ENCODE measurements around the gene TENM4. TPM values are rescaled to one million over a fixed set of nuclear protein-coding genes. Genes with fewer than 3 reads are reported as not detected.
A peak's percentile ranks its signal among the peaks of the same experiment; 100 is the strongest.

The TENM4 gene
- total and polyA plus RNA-seq, 4 donors, result 24.8 to 70.5 (median 38.1) TPM

DNA sequence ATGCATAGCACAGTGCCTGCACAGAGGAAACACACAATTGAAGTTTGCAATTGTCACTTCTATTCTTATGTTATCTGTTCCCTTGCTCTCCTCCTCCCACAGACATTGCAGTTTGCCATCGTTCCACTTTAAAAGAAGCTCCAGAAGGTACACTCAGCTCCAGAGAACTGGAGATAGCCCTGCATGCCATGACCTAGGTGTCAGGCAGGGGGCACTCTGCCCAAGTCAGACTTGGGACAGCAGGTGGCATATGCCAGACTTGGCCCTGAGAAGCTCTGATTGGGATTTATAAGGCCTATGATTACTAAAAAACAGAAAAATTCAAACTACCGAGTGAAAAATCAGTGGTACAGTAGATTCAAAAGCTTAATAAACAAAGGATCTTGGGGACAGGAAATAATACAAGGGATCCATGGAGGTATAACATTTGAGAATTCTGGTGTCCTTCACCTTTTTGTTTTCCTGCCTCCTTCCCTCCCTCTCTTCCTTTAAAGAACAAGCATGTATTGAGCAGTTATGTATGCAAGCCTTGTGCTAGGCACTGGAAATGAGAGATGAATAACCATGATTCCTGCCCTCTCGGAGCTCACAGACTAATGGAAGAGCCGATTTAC lies 40.0 kb downstream of the TENM4 start:
- DNase-seq (ENCODE audit: low read depth in 4 of 6, low spot score in 6 of 6), result peak in 3 of 6 donors; percentile 17 to 65 (median 53)
- 58% methylated on average over 3 of the region's 4 CpGs for WGBS (ENCODE audit: insufficient coverage)

GRCh38 chr11:79400206-79400605 lies 40.6 kb downstream of the TENM4 start:
- Histone ChIP-seq H3K4me3 (ENCODE audit: low read depth, low read length) (no peak overlapping the region), H3K9me3 (ENCODE audit: control insufficient read depth, insufficient read depth, low read length) (no peaks in the 10 kb centered on the region), H3K27me3 (ENCODE audit: control insufficient read depth, insufficient read depth, low read length) (no peaks in the 10 kb centered on the region), H3K36me3 (ENCODE audit: control insufficient read depth, insufficient read depth, low read length) (no peaks in the 10 kb centered on the region), H3K4me1 (ENCODE audit: control insufficient read depth, insufficient read depth, low read length) (peaks cover 12% of the 10 kb centered on the region), H3K27ac (ENCODE audit: low read depth, low read length) (no peak overlapping the region)
- no peak for DNase-seq (ENCODE audit: low read depth in 4 of 6, low spot score in 6 of 6)
- 30% methylated on average over 2 of the region's 2 CpGs for WGBS (ENCODE audit: insufficient coverage)

More for the DNA sequence above, 40.0 kb downstream of the TENM4 start:
- Histone ChIP-seq H3K36me3 (ENCODE audit: control insufficient read depth, insufficient read depth, low read length) (no peaks in the 10 kb centered on the region), H3K27me3 (ENCODE audit: control insufficient read depth, insufficient read depth, low read length) (no peaks in the 10 kb centered on the region), H3K27ac (ENCODE audit: low read depth, low read length) (no peak overlapping the region), H3K9me3 (ENCODE audit: control insufficient read depth, insufficient read depth, low read length) (no peaks in the 10 kb centered on the region), H3K4me3 (ENCODE audit: low read depth, low read length) (no peak overlapping the region), H3K4me1 (ENCODE audit: control insufficient read depth, insufficient read depth, low read length) (peaks cover 12% of the 10 kb centered on the region)

DNA sequence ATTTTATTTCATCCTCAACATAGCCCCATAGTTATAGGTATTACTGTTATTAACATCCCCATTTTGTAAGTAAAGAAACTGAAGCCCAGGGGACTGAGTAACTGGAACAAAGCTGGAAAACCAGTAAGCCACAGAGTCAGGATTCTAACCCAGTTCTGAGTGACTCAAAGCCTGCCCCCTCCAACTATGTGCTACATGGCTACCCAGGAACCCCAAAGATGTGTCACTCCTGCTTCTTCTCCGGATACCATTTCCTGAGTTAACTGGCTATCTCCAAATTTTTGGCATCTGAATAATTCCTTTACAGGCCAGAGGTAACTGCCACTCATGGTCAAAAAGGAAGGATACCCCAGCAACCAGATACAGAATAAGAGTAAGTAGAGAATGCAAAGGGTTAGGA lies 43.6 kb downstream of the TENM4 start:
- Histone ChIP-seq H3K4me1 (ENCODE audit: control insufficient read depth, insufficient read depth, low read length) (peaks cover 11% of the 10 kb centered on the region), H3K27me3 (ENCODE audit: control insufficient read depth, insufficient read depth, low read length) (no peaks in the 10 kb centered on the region), H3K9me3 (ENCODE audit: control insufficient read depth, insufficient read depth, low read length) (no peaks in the 10 kb centered on the region), H3K4me3 (ENCODE audit: low read depth, low read length) (no peak overlapping the region), H3K27ac (ENCODE audit: low read depth, low read length) (no peak overlapping the region), H3K36me3 (ENCODE audit: control insufficient read depth, insufficient read depth, low read length) (no peaks in the 10 kb centered on the region)
- WGBS (ENCODE audit: insufficient coverage), result 100% methylated on average over 1 of the region's 1 CpG
- DNase-seq (ENCODE audit: low read depth in 4 of 6, low spot score in 6 of 6), result no peak

GRCh38 chr11:79396674-79397073 lies 44.2 kb downstream of the TENM4 start:
- no peaks in the 10 kb centered on the region for H3K9me3 ChIP-seq (ENCODE audit: control insufficient read depth, insufficient read depth, low read length)

DNA sequence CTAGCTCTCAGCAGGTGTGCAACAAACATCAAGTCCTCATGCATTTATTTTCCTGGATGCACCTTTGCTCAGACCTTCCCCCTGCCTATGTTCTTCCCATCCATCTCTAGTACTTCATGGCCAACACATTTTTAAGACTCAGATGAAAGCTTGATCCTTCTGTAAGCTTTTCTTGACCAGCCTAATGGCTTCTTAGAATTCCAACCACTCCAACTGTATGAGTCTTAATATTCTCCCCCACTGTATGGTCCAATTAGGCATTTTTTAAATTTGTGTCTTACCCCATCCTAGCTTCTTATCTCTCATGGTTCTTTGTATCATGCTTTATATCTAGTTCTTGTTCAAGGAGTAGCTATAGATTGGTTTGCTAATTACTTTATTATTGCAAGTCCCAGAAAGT lies 44.8 kb downstream of the TENM4 start:
- no peak overlapping the region for H3K27ac ChIP-seq (ENCODE audit: low read depth, low read length)
- DNase-seq (ENCODE audit: low read depth in 4 of 6, low spot score in 6 of 6), result no peak
- H3K36me3 ChIP-seq (ENCODE audit: control insufficient read depth, insufficient read depth, low read length), result no peaks in the 10 kb centered on the region
- no peaks in the 10 kb centered on the region for H3K9me3 ChIP-seq (ENCODE audit: control insufficient read depth, insufficient read depth, low read length)
- H3K4me1 ChIP-seq (ENCODE audit: control insufficient read depth, insufficient read depth, low read length), result peaks cover 11% of the 10 kb centered on the region
- H3K4me3 ChIP-seq (ENCODE audit: low read depth, low read length), result no peak overlapping the region
- H3K27me3 ChIP-seq (ENCODE audit: control insufficient read depth, insufficient read depth, low read length), result no peaks in the 10 kb centered on the region

More at GRCh38 chr11:79396674-79397073, 44.2 kb downstream of the TENM4 start:
- Histone ChIP-seq H3K4me3 (ENCODE audit: low read depth, low read length) (no peak overlapping the region), H3K36me3 (ENCODE audit: control insufficient read depth, insufficient read depth, low read length) (no peaks in the 10 kb centered on the region), H3K27ac (ENCODE audit: low read depth, low read length) (no peak overlapping the region), H3K4me1 (ENCODE audit: control insufficient read depth, insufficient read depth, low read length) (peaks cover 11% of the 10 kb centered on the region), H3K27me3 (ENCODE audit: control insufficient read depth, insufficient read depth, low read length) (no peaks in the 10 kb centered on the region)
- DNase-seq (ENCODE audit: low read depth in 4 of 6, low spot score in 6 of 6), result no peak
- 91% methylated on average over 2 of the region's 4 CpGs for WGBS (ENCODE audit: insufficient coverage)

DNA sequence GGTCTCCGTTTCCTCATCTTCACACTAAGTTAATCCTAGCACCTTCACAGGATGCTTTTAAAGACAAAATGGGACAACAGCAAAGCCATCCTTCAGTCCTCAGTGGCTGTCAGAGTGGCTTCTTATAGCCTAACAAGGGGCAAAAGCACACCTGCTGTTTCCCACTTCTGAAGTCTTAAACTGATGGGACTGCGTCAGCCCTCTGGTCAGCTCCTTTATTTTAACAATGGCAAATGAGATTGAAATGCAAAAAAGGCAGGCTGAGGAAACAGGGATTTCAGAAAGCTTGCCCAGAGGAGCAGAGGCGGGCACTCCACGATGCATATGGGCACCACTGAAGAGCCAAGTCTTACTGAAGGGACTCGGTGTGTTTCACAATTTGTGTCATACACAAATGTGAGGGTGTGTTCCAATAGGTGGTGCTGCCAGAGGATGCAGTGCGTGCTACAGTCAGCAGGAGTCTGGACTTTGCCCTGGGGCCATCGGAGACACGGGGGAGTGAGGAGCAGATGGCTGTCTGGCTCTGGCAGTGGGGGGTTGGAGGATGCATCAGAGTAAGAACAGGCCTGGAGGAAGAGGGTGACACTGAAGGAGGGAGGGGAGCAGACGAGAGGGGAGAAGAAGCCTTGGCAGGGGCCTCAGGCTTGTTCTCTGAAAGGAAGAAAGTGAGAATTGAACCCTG lies 47.3 kb downstream of the TENM4 start:
- Histone ChIP-seq H3K9me3 (ENCODE audit: control insufficient read depth, insufficient read depth, low read length) (no peaks in the 10 kb centered on the region), H3K4me1 (ENCODE audit: control insufficient read depth, insufficient read depth, low read length) (peaks cover 4% of the 10 kb centered on the region), H3K4me3 (ENCODE audit: low read depth, low read length) (no peak overlapping the region), H3K27ac (ENCODE audit: low read depth, low read length) (no peak overlapping the region), H3K36me3 (ENCODE audit: control insufficient read depth, insufficient read depth, low read length) (no peaks in the 10 kb centered on the region), H3K27me3 (ENCODE audit: control insufficient read depth, insufficient read depth, low read length) (no peaks in the 10 kb centered on the region)
- no peak for DNase-seq (ENCODE audit: low read depth in 4 of 6, low spot score in 6 of 6)
- 53% methylated on average over 9 of the region's 9 CpGs for WGBS (ENCODE audit: insufficient coverage)

DNA sequence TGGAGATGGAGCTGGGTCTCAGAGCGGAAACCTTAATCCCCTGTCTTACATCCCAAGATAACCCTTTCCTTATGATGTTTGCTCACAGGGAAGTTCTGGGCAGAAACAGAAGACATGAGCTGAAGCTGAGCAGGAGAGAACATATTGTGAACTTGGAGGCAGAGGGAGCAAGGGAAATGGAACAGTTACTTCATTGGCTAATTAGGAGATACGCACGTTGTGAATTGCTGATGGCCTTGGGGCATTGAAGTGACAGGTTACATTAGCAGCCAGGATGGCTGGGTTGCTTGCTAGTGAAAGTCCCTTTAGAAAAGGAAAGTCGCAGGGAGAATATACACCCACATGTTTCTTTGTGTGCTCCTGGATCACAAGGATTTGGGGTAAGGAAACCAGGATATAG lies 48.7 kb downstream of the TENM4 start:
- no peaks in the 10 kb centered on the region for H3K27me3 ChIP-seq (ENCODE audit: control insufficient read depth, insufficient read depth, low read length)
- peaks cover 4% of the 10 kb centered on the region for H3K4me1 ChIP-seq (ENCODE audit: control insufficient read depth, insufficient read depth, low read length)
- no peak overlapping the region for H3K27ac ChIP-seq (ENCODE audit: low read depth, low read length)
- WGBS (ENCODE audit: insufficient coverage), result 41% methylated on average over 2 of the region's 4 CpGs
- peak in 1 of 6 donors; percentile 30 for DNase-seq (ENCODE audit: low read depth in 4 of 6, low spot score in 6 of 6)
- H3K36me3 ChIP-seq (ENCODE audit: control insufficient read depth, insufficient read depth, low read length), result no peaks in the 10 kb centered on the region
- H3K9me3 ChIP-seq (ENCODE audit: control insufficient read depth, insufficient read depth, low read length), result no peaks in the 10 kb centered on the region
- no peak overlapping the region for H3K4me3 ChIP-seq (ENCODE audit: low read depth, low read length)

DNA sequence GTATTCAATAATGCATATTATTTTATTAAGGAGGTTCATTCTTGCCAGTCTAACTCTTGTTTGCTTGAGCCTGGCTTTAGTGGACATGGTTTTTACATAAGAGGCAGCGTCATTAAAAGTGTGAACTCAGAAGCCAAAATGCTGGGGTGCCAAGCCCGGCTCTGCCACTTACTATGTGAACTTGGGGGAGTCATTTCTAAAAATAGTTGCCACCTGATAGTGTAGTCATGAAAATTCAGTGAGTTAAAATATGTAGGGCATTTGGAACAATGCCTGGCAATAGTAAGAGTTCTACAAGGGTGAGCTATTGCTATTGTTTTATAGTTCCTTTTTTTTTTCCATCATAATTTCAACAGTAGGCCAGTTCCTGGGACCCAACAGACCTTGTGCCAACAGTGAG lies 49.9 kb downstream of the TENM4 start:
- Histone ChIP-seq H3K27ac (ENCODE audit: low read depth, low read length) (no peak overlapping the region), H3K9me3 (ENCODE audit: control insufficient read depth, insufficient read depth, low read length) (no peaks in the 10 kb centered on the region), H3K36me3 (ENCODE audit: control insufficient read depth, insufficient read depth, low read length) (no peaks in the 10 kb centered on the region), H3K4me3 (ENCODE audit: low read depth, low read length) (no peak overlapping the region), H3K27me3 (ENCODE audit: control insufficient read depth, insufficient read depth, low read length) (no peaks in the 10 kb centered on the region), H3K4me1 (ENCODE audit: control insufficient read depth, insufficient read depth, low read length) (peaks cover 4% of the 10 kb centered on the region)
- 46% methylated on average over 2 of the region's 2 CpGs for WGBS (ENCODE audit: insufficient coverage)
- no peak for DNase-seq (ENCODE audit: low read depth in 4 of 6, low spot score in 6 of 6)

- no peaks in the 10 kb centered on the region for H3K36me3 ChIP-seq (ENCODE audit: control insufficient read depth, insufficient read depth, low read length)
- no peak overlapping the region for H3K4me3 ChIP-seq (ENCODE audit: low read depth, low read length)
- H3K4me1 ChIP-seq (ENCODE audit: control insufficient read depth, insufficient read depth, low read length), result peaks cover 4% of the 10 kb centered on the region
- no peak overlapping the region for H3K27ac ChIP-seq (ENCODE audit: low read depth, low read length)
- H3K27me3 ChIP-seq (ENCODE audit: control insufficient read depth, insufficient read depth, low read length), result no peaks in the 10 kb centered on the region
- DNase-seq (ENCODE audit: low read depth in 4 of 6, low spot score in 6 of 6), result no peak
- 100% methylated on average over 2 of the region's 2 CpGs for WGBS (ENCODE audit: insufficient coverage)
- no peaks in the 10 kb centered on the region for H3K9me3 ChIP-seq (ENCODE audit: control insufficient read depth, insufficient read depth, low read length)
Measured at GRCh38 chr11:79390477-79390876, 50.4 kb downstream of the TENM4 start.

GRCh38 chr11:79388201-79388600 lies 52.6 kb downstream of the TENM4 start:
- whole genome bisulfite sequencing (ENCODE audit: insufficient coverage), result 90% methylated on average over 2 of the region's 2 CpGs
- H3K4me3 ChIP-seq (ENCODE audit: low read depth, low read length), result no peak overlapping the region
- H3K36me3 ChIP-seq (ENCODE audit: control insufficient read depth, insufficient read depth, low read length), result no peaks in the 10 kb centered on the region
- H3K27me3 ChIP-seq (ENCODE audit: control insufficient read depth, insufficient read depth, low read length), result no peaks in the 10 kb centered on the region
- H3K27ac ChIP-seq (ENCODE audit: low read depth, low read length), result no peak overlapping the region
- peaks cover 14% of the 10 kb centered on the region for H3K4me1 ChIP-seq (ENCODE audit: control insufficient read depth, insufficient read depth, low read length)
- DNase-seq (ENCODE audit: low read depth in 4 of 6, low spot score in 6 of 6), result no peak
- H3K9me3 ChIP-seq (ENCODE audit: control insufficient read depth, insufficient read depth, low read length), result no peaks in the 10 kb centered on the region
